ENCODE measurements around the gene MRS2. TPM values are rescaled to one million over a fixed set of nuclear protein-coding genes. Genes with fewer than 3 reads are reported as not detected.
"Not testable (repeated sequence)": the region's sequence is repeated elsewhere in the genome, so short reads cannot be mapped to it uniquely, and the experiment has no call there.

The MRS2 gene
- 15.2 TPM for total RNA-seq

GRCh38 chr6:24402697-24403500 is at the start of gene MRS2:
MRS2 (plus strand) TSS chr6:24402936; CDS start chr6:24403047, 111 bp downstream.
- ATAC-seq, result peak; percentile 100

- no peak for ATAC-seq
Measured at GRCh38 chr6:24353861-24354260, 48.9 kb upstream of the MRS2 start.

GRCh38 chr6:24355393-24355792 is 47.3 kb upstream of the MRS2 start:
- ATAC-seq, result no peak

GRCh38 chr6:24356310-24356973 is 46.3 kb upstream of the MRS2 start:
- no peak for ATAC-seq

GRCh38 chr6:24357336-24358218 is 45.2 kb upstream of the MRS2 start, which contains the start of gene DCDC2:
DCDC2 (minus strand) TSS chr6:24358059; CDS start chr6:24357750, 309 bp downstream.
- peak; percentile 73 for ATAC-seq

- no peak for ATAC-seq
Measured at GRCh38 chr6:24358219-24358821, 44.4 kb upstream of the MRS2 start.

- ATAC-seq, result peak; percentile 89
Measured at GRCh38 chr6:24359640-24360454, 42.9 kb upstream of the MRS2 start.

- not testable (repeated sequence) for ATAC-seq
Measured at GRCh38 chr6:24362363-24362762, 40.4 kb upstream of the MRS2 start.

- not testable (repeated sequence) for ATAC-seq
Measured at GRCh38 chr6:24365103-24365633, 37.6 kb upstream of the MRS2 start.

- no peak for ATAC-seq
Measured at GRCh38 chr6:24374612-24375011, 28.1 kb upstream of the MRS2 start.

- ATAC-seq, result no peak
Measured at GRCh38 chr6:24376871-24377270, 25.9 kb upstream of the MRS2 start.

GRCh38 chr6:24378473-24379097 is 24.2 kb upstream of the MRS2 start:
- ATAC-seq, result no peak

GRCh38 chr6:24381476-24382219 is 21.1 kb upstream of the MRS2 start:
- no peak for ATAC-seq

GRCh38 chr6:24382220-24382540 is 20.6 kb upstream of the MRS2 start:
- ATAC-seq, result no peak

- ATAC-seq, result not testable (repeated sequence)
Measured at GRCh38 chr6:24382891-24383494, 19.7 kb upstream of the MRS2 start.

- ATAC-seq, result not testable (repeated sequence)
Measured at GRCh38 chr6:24384369-24385130, 18.2 kb upstream of the MRS2 start.

- no peak for ATAC-seq
Measured at GRCh38 chr6:24385536-24386269, 17.0 kb upstream of the MRS2 start.

- ATAC-seq, result no peak
Measured at GRCh38 chr6:24387818-24388217, 14.9 kb upstream of the MRS2 start.
